OCI-LY1 (cell line): Measurements from ENCODE around the gene CRHBP.

Experiments
- EZH2 ChIP-seq: fragments of 200-600 bp; sonication (generic), shearing (Covaris generic); IDR thresholded peaks from 2 replicates; pipeline ENCODE4 v1.8.0; 2017; ENCODE audit warnings: borderline replicate concordance, mixed run types, mild to moderate bottlenecking, antibody characterized with exemption, low read length, moderate library complexity, mixed read lengths
- TF ChIP-seq, protein P1 (sequence below): fragments of 200-600 bp; sonication (generic), shearing (Covaris generic); IDR thresholded peaks from 2 replicates; pipeline ENCODE4 v1.5.1; 2017; ENCODE audit warnings: mild to moderate bottlenecking, antibody characterized with exemption, low read length, moderate library complexity, mixed read lengths

DNA sequence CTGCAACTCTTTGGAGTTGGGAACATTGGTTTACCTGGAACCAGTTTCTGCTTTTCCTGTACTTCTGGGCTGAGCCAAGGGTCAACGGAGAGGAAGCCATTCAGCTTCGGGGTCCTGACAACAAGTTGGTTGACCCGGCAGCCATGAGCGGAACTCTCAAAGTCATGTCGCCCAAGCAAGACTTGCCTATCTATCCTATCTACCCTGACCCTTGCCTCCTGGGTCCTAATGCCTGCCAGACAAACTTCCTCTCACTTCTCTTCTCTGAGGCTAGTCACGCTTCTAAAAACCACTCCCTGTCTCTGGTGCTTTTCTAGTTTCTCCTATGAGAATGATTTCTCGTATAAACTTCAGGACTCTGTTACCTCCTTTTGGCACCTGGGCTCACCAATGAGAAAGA lies 44.7 kb upstream of the CRHBP start:
- no peak for TF ChIP-seq EZH2
- TF ChIP-seq, protein P1, sequence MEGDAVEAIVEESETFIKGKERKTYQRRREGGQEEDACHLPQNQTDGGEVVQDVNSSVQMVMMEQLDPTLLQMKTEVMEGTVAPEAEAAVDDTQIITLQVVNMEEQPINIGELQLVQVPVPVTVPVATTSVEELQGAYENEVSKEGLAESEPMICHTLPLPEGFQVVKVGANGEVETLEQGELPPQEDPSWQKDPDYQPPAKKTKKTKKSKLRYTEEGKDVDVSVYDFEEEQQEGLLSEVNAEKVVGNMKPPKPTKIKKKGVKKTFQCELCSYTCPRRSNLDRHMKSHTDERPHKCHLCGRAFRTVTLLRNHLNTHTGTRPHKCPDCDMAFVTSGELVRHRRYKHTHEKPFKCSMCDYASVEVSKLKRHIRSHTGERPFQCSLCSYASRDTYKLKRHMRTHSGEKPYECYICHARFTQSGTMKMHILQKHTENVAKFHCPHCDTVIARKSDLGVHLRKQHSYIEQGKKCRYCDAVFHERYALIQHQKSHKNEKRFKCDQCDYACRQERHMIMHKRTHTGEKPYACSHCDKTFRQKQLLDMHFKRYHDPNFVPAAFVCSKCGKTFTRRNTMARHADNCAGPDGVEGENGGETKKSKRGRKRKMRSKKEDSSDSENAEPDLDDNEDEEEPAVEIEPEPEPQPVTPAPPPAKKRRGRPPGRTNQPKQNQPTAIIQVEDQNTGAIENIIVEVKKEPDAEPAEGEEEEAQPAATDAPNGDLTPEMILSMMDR: no peak
